Measurements from ENCODE around the gene ADA.

ADA gene

GRCh38 chr20:44570367-44570766 lies 81.1 kb downstream of the ADA start:
- no peaks in the 10 kb centered on the region for H4K20me1 ChIP-seq (ENCODE audit: insufficient read depth, low read length)
- no peak overlapping the region for H2AFZ ChIP-seq (ENCODE audit: low read depth, low read length)
- H3K36me3 ChIP-seq (ENCODE audit: insufficient read depth, low read length): no peaks in the 10 kb centered on the region
- no peaks in the 10 kb centered on the region for H3K79me2 ChIP-seq (ENCODE audit: insufficient read depth, low read length)
- H3K9ac ChIP-seq (ENCODE audit: low read depth, low read length): no peak overlapping the region
- DNase-seq (no peak), ATAC-seq (ENCODE audit: insufficient read depth, low read depth) (no peak)
- 0 out of 2 replicates have a peak overlapping the region, but pooled peaks have one; percentile 13 for H3K27ac ChIP-seq (ENCODE audit: low read length)
- no peak overlapping the region for H3K4me3 ChIP-seq (ENCODE audit: low read depth in 1 of 2, low read length in 2 of 2)
- no peak overlapping the region for H3K4me2 ChIP-seq (ENCODE audit: insufficient read depth, low read length)
- H3K4me1 ChIP-seq (ENCODE audit: insufficient read depth, low read length): peaks cover 7% of the 10 kb centered on the region
- TF ChIP-seq CTCF (IDR thresholded peaks at IDR 0.05; ENCODE audit: borderline replicate concordance, extremely low read depth, low read length, poor library complexity, severe bottlenecking) (peak; percentile 0), EZH2 (IDR thresholded peaks at IDR 0.05; ENCODE audit: borderline replicate concordance, low read depth, low read length, severe bottlenecking) (no peak)
- no peaks in the 10 kb centered on the region for H3K9me3 ChIP-seq (ENCODE audit: insufficient read depth, low read length, severe bottlenecking)
- H3K27me3 ChIP-seq (ENCODE audit: insufficient read depth, low read length, poor library complexity): no peaks in the 10 kb centered on the region
